SK-N-SH (cell line): ENCODE data around the gene USP34. TPM values are rescaled to one million over a fixed set of nuclear protein-coding genes. Genes with fewer than 3 reads are reported as not detected.
A peak's percentile ranks its signal among the peaks of the same experiment; 100 is the strongest.

Experiments
- CTCF ChIA-PET: fragments of 300-600, 350-600 bp; formaldehyde crosslinking; extraction: SDS; loops from one replicate; lab custom pipeline; 2021; lab: Yijun Ruan, JAX
- POLR2A ChIA-PET: fragments of 350-600 bp; sonication (Branson Sonifier 250); formaldehyde crosslinking; extraction: SDS; loops from one replicate; lab custom pipeline; 2020; ENCODE audit warnings: antibody characterized with exemption, inconsistent platforms; lab: Yijun Ruan, JAX
- DNase-seq: peaks from one replicate; pipeline ENCODE4 v3.0.0; 2012
- H2AFZ ChIP-seq: fragments of 200-600 bp; sonication (generic); 2 replicates; pipeline ENCODE4 v1.8.1; 2016; ENCODE audit warnings: antibody characterized with exemption, mild to moderate bottlenecking, low read depth
- H3F3A ChIP-seq: fragments of 200-600 bp; sonication (generic); replicated peaks from 2 replicates; pipeline ENCODE3; 2016; ENCODE audit warnings: antibody characterized with exemption, mild to moderate bottlenecking; ENCODE audit not compliant: insufficient read depth
- H3K27ac ChIP-seq, 2 experiments: fragments of 200-500 bp in 1 of 2; fragments of 200-600 bp in 1 of 2; sonication (Bioruptor generic) in 1 of 2; sonication (generic), shearing (Covaris generic) in 1 of 2; 2 replicates each; pipeline versions ENCODE4 v1.5.1 to v1.6.1; 2014 to 2016; ENCODE audit warnings: low read depth in 2 of 2, inconsistent platforms in 1 of 2, low read length in 1 of 2, mild to moderate bottlenecking in 1 of 2, mixed read lengths in 1 of 2
- H3K27me3 ChIP-seq: fragments of 200-600 bp; sonication (generic), shearing (Covaris generic); 2 replicates; pipeline ENCODE4 v1.6.1; 2016; ENCODE audit warnings: mixed run types; ENCODE audit not compliant: insufficient read depth
- H3K36me3 ChIP-seq, 2 experiments: fragments of 200-500 bp in 1 of 2; fragments of 200-600 bp in 1 of 2; sonication (Bioruptor generic) in 1 of 2; sonication (generic) in 1 of 2; replicated peaks in 1 of 2; 2 replicates each; pipeline versions ENCODE3 to v1.5.1; 2014 to 2016; ENCODE audit warnings: low read length in 1 of 2, mild to moderate bottlenecking in 1 of 2; ENCODE audit not compliant: insufficient read depth in 2 of 2, control insufficient read depth in 1 of 2
- H3K4me1 ChIP-seq, 2 experiments: fragments of 200-500 bp in 1 of 2; fragments of 200-600 bp in 1 of 2; sonication (Bioruptor generic) in 1 of 2; sonication (generic), shearing (Covaris generic) in 1 of 2; 2 replicates each; pipeline versions ENCODE4 v1.5.1 to v1.6.1; 2014 to 2016; ENCODE audit warnings: low read depth in 1 of 2, low read length in 1 of 2, mixed run types in 1 of 2; ENCODE audit not compliant: insufficient read depth in 2 of 2, control insufficient read depth in 1 of 2
- H3K4me2 ChIP-seq: fragments of 200-600 bp; sonication (generic), shearing (Covaris generic); 2 replicates; pipeline ENCODE4 v1.6.1; 2017; ENCODE audit warnings: mixed run types
- H3K4me3 ChIP-seq, 2 experiments: fragments of 200-500 bp in 1 of 2; fragments of 200-600 bp in 1 of 2; sonication (Bioruptor generic) in 1 of 2; sonication (generic), shearing (Covaris generic) in 1 of 2; 2 replicates each; pipeline versions ENCODE4 v1.5.1 to v1.8.1; 2014 to 2016; ENCODE audit warnings: low read depth in 2 of 2, inconsistent platforms in 1 of 2, low read length in 1 of 2, mild to moderate bottlenecking in 1 of 2, mixed read lengths in 1 of 2, moderate library complexity in 1 of 2
- H3K79me2 ChIP-seq: fragments of 200-600 bp; sonication (generic); 2 replicates; pipeline ENCODE4 v1.8.1; 2017; ENCODE audit warnings: mild to moderate bottlenecking; ENCODE audit not compliant: insufficient read depth
- H3K9ac ChIP-seq: fragments of 200-600 bp; sonication (generic); 2 replicates; pipeline ENCODE4 v1.6.1; 2017; ENCODE audit warnings: mixed run types
- H3K9me2 ChIP-seq: fragments of 200-600 bp; sonication (generic); 2 replicates; pipeline ENCODE4 v1.6.1; 2017; ENCODE audit warnings: mixed run types
- H3K9me3 ChIP-seq: fragments of 200-600 bp; sonication (generic); 2 replicates; pipeline ENCODE4 v1.6.1; 2017; ENCODE audit warnings: mixed run types, mild to moderate bottlenecking, moderate library complexity
- H4K20me1 ChIP-seq: fragments of 200-600 bp; sonication (generic); 2 replicates; pipeline ENCODE4 v1.6.1; 2017; ENCODE audit warnings: mild to moderate bottlenecking, mixed run types; ENCODE audit not compliant: insufficient read depth
- ELF1 ChIP-seq: IDR thresholded peaks from 2 replicates; pipeline ENCODE4 v1.4.0; 2012
- EP300 ChIP-seq, 2 experiments: IDR thresholded peaks; 2 replicates each; pipeline versions ENCODE4 v1.4.0 to v1.6.1; 2012; ENCODE audit warnings: borderline replicate concordance in 1 of 2, low read depth in 1 of 2, low read length in 1 of 2
- EZH2phosphoT487 ChIP-seq: fragments of 200-600 bp; sonication (generic); IDR thresholded peaks from 2 replicates; pipeline ENCODE4 v1.6.1; 2017; ENCODE audit warnings: low read depth, mixed run types, mild to moderate bottlenecking, antibody characterized with exemption, moderate library complexity, borderline replicate concordance
- FOXJ3 ChIP-seq: sonication (generic); formaldehyde crosslinking; IDR thresholded peaks from 2 replicates; pipeline ENCODE4 v1.5.1; 2020; ENCODE audit warnings: mild to moderate bottlenecking, missing genetic modification reagents
- GABPA ChIP-seq: IDR thresholded peaks from 2 replicates; pipeline ENCODE4 v1.4.0; 2012; ENCODE audit warnings: low read depth, mild to moderate bottlenecking
- GATA2 ChIP-seq: sonication (generic); formaldehyde crosslinking; IDR thresholded peaks from 2 replicates; pipeline ENCODE4 v1.5.0; 2020; ENCODE audit warnings: mild to moderate bottlenecking, missing genetic modification reagents
- JUND ChIP-seq: IDR thresholded peaks from 2 replicates; pipeline ENCODE4 v1.4.0; 2012
- MEF2A ChIP-seq: IDR thresholded peaks from 2 replicates; pipeline ENCODE4 v1.4.0; 2012; ENCODE audit warnings: low read depth, borderline replicate concordance
- NRF1 ChIP-seq: IDR thresholded peaks from 2 replicates; pipeline ENCODE4 v1.6.1; 2012; ENCODE audit warnings: low read depth, mild to moderate bottlenecking, low read length
- POLR2AphosphoS5 ChIP-seq: IDR thresholded peaks from 2 replicates; pipeline ENCODE4 v1.6.1; 2012; ENCODE audit warnings: low read depth, low read length
- RCOR1 ChIP-seq: fragments of 150-350 bp; IDR thresholded peaks from 2 replicates; pipeline ENCODE4 v1.6.1; 2017; ENCODE audit warnings: antibody characterized with exemption, low read length
- SMC3 ChIP-seq: IDR thresholded peaks from 2 replicates; pipeline ENCODE4 v1.6.1; 2012; ENCODE audit warnings: low read depth, low read length, improper control_type of control experiment
- TAF1 ChIP-seq: IDR thresholded peaks from 2 replicates; pipeline ENCODE4 v1.6.1; 2012; ENCODE audit warnings: low read depth, mild to moderate bottlenecking, low read length, moderate library complexity, borderline replicate concordance
- WGBS: methylation state at CpG from one replicate; pipeline ENCODE4 v1.1.6; 2017; ENCODE audit warnings: low lambda C conversion rate; 5-methylcytosine and 5-hydroxymethylcytosine counted together
- polyA plus RNA-seq, 3 experiments: library from polyadenylated mRNA; depleted of rRNA; stranded (reverse); fragments of >200 nt; gene quantifications; 2 replicates each; pipeline ENCODE4 v1.2.3, GENCODE V29; 2012
- TF ChIP-seq, protein P1 (sequence below): IDR thresholded peaks from 2 replicates; pipeline ENCODE4 v1.6.1; 2012; ENCODE audit warnings: mild to moderate bottlenecking, low read depth, low read length, moderate library complexity
- TF ChIP-seq, protein P2 (sequence below): IDR thresholded peaks from 2 replicates; pipeline ENCODE4 v1.4.0; 2012; ENCODE audit warnings: low read depth, borderline replicate concordance
- TF ChIP-seq, protein P3 (sequence below): fragments of 150-350 bp; IDR thresholded peaks from 2 replicates; pipeline ENCODE4 v1.6.1; 2017; ENCODE audit warnings: antibody characterized with exemption, low read length, low read depth, borderline replicate concordance
- TF ChIP-seq, protein P4 (sequence below): fragments of 150-350 bp; IDR thresholded peaks from 2 replicates; pipeline ENCODE4 v1.6.1; 2016; ENCODE audit warnings: mild to moderate bottlenecking, low read depth, low read length

The USP34 gene
- polyA plus RNA-seq, 1 of the 3 experiments (the other 2 are of a cell fraction): 31.4 TPM

DNA sequence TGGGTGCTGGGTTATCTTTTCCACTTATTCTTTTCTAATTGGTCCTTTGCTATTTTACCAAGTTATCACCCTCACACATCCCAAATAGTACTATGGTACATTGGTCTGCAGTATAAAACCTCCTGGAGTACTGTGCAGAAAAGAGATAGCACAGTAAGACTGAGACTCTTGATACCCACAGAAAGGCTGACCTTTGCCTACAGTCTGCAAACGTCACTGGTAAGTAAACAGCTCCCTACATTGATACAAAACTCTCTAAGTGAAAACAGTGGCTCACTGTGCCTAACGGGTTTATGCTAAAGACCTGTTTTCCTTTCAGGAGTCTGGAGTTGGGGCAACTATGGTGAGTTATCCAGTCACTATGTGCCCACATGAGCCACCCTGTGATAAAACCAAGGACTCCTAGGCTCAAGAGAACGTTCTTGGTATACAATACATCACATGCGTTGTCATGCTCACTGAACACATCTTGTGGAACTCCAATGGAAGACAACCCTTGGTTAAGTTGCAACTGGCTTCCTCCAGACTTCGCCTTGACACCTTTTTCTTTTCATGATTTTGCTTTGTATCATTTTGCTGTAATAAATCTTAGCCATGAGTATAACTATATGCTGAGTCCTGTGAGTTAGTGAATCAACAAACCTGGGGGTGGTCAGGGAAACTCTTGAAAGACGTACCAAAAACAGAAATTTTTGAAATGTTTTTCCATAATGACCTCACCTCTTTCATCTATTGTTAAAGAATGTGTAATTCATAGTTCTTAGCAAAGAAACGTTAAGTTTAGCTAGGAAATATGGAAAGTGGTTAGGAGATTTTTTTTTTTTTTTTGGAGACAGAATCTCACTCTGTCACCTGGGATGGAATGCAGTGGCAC, 204.0 kb downstream of the USP34 start (continued):
- TF ChIP-seq, protein P1, sequence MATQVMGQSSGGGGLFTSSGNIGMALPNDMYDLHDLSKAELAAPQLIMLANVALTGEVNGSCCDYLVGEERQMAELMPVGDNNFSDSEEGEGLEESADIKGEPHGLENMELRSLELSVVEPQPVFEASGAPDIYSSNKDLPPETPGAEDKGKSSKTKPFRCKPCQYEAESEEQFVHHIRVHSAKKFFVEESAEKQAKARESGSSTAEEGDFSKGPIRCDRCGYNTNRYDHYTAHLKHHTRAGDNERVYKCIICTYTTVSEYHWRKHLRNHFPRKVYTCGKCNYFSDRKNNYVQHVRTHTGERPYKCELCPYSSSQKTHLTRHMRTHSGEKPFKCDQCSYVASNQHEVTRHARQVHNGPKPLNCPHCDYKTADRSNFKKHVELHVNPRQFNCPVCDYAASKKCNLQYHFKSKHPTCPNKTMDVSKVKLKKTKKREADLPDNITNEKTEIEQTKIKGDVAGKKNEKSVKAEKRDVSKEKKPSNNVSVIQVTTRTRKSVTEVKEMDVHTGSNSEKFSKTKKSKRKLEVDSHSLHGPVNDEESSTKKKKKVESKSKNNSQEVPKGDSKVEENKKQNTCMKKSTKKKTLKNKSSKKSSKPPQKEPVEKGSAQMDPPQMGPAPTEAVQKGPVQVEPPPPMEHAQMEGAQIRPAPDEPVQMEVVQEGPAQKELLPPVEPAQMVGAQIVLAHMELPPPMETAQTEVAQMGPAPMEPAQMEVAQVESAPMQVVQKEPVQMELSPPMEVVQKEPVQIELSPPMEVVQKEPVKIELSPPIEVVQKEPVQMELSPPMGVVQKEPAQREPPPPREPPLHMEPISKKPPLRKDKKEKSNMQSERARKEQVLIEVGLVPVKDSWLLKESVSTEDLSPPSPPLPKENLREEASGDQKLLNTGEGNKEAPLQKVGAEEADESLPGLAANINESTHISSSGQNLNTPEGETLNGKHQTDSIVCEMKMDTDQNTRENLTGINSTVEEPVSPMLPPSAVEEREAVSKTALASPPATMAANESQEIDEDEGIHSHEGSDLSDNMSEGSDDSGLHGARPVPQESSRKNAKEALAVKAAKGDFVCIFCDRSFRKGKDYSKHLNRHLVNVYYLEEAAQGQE: no peak

DNA sequence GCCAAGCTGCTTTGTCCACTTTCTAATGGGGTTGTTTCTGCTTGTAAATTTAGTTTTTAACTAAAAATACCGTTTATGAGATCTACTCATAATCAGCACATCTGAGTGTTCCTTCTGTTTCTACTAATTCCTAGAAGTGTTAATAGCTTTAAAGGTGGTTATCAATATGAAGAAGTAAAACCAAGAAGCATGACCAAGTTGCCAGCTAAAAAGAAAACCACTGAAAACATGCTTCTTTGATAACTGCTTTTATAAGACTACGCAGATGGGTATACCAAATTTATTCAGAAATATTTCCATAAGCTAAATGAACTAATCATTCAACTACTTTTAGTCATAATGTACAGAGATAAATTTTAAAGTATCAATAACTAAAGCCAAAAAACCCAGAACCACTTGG, 207.1 kb downstream of the USP34 start:
- POLR2A ChIA-PET: no interaction called here
- TF ChIP-seq GATA2 (CRISPR knock-in tag) (no peak), SMC3 (no peak), GABPA (no peak), MEF2A (no peak), EP300 (IDR thresholded peaks at IDR 0.05; ENCODE audit: borderline replicate concordance in 1 of 2, low read depth in 1 of 2, low read length in 1 of 2) (no peak), NRF1 (no peak), ELF1 (no peak), JUND (no peak), FOXJ3 (no peak), RCOR1 (no peak), POLR2AphosphoS5 (no peak), TAF1 (no peak), EZH2phosphoT487 (no peak)
- TF ChIP-seq, protein P1: no peak
- TF ChIP-seq, protein P2, sequence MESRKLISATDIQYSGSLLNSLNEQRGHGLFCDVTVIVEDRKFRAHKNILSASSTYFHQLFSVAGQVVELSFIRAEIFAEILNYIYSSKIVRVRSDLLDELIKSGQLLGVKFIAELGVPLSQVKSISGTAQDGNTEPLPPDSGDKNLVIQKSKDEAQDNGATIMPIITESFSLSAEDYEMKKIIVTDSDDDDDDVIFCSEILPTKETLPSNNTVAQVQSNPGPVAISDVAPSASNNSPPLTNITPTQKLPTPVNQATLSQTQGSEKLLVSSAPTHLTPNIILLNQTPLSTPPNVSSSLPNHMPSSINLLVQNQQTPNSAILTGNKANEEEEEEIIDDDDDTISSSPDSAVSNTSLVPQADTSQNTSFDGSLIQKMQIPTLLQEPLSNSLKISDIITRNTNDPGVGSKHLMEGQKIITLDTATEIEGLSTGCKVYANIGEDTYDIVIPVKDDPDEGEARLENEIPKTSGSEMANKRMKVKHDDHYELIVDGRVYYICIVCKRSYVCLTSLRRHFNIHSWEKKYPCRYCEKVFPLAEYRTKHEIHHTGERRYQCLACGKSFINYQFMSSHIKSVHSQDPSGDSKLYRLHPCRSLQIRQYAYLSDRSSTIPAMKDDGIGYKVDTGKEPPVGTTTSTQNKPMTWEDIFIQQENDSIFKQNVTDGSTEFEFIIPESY: no peak
- TF ChIP-seq, protein P3, sequence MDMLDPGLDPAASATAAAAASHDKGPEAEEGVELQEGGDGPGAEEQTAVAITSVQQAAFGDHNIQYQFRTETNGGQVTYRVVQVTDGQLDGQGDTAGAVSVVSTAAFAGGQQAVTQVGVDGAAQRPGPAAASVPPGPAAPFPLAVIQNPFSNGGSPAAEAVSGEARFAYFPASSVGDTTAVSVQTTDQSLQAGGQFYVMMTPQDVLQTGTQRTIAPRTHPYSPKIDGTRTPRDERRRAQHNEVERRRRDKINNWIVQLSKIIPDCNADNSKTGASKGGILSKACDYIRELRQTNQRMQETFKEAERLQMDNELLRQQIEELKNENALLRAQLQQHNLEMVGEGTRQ: no peak
- TF ChIP-seq, protein P4, sequence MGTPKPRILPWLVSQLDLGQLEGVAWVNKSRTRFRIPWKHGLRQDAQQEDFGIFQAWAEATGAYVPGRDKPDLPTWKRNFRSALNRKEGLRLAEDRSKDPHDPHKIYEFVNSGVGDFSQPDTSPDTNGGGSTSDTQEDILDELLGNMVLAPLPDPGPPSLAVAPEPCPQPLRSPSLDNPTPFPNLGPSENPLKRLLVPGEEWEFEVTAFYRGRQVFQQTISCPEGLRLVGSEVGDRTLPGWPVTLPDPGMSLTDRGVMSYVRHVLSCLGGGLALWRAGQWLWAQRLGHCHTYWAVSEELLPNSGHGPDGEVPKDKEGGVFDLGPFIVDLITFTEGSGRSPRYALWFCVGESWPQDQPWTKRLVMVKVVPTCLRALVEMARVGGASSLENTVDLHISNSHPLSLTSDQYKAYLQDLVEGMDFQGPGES: no peak

More for the DNA sequence above, 207.1 kb downstream of the USP34 start:
- Histone ChIP-seq H3K4me1 (no peaks in the 10 kb centered on the region), H3K27me3 (no peaks in the 10 kb centered on the region), H3K9ac (no peak overlapping the region), H3K27ac (peak overlapping the region in 1 of 2 experiments; percentile 65; a peak in 1 of 4 replicates), H3K79me2 (no peaks in the 10 kb centered on the region; the same call in 1 of the 2 replicates), H3K4me2 (no peak overlapping the region), H3K9me2 (no peaks in the 10 kb centered on the region), H3K4me3 (no peak overlapping the region), H3K36me3 (peaks cover 31 to 71% of the 10 kb centered on the region in 2 experiments), H4K20me1 (no peaks in the 10 kb centered on the region), H3F3A (peaks cover 37% of the 10 kb centered on the region), H3K9me3 (no peaks in the 10 kb centered on the region), H2AFZ (no peak overlapping the region)
- 96% methylated on average over 2 of the region's 2 CpGs for WGBS
- CTCF ChIA-PET: interaction anchor here (1.6 kb wide), 1 partner anchor 8 kb away, joined by 6 read pairs; no protein-coding TSS in a partner anchor
- no peak for DNase-seq
